ENCODE results near the gene RPLP2. TPM values are rescaled to one million over a fixed set of nuclear protein-coding genes. Genes with fewer than 3 reads are reported as not detected.

Gene RPLP2
- total RNA-seq, 1 donor from 2014 or later, result 2,188 TPM

DNA sequence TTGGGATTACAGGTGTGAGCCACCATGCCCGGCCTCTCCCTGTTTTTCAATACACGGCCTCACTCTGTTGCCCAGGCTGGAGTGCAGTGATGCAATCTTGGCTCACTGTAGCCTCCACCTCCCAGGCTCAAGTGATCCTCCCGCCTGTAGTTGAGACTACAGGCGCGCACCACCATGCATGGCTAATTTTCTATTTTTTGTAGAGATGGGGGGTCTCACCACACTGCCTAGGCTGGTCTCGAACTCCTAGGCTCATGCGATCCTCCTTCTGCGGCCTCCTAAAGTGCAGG is 44.0 kb upstream of the RPLP2 start:
- TF ChIP-seq, protein P1, sequence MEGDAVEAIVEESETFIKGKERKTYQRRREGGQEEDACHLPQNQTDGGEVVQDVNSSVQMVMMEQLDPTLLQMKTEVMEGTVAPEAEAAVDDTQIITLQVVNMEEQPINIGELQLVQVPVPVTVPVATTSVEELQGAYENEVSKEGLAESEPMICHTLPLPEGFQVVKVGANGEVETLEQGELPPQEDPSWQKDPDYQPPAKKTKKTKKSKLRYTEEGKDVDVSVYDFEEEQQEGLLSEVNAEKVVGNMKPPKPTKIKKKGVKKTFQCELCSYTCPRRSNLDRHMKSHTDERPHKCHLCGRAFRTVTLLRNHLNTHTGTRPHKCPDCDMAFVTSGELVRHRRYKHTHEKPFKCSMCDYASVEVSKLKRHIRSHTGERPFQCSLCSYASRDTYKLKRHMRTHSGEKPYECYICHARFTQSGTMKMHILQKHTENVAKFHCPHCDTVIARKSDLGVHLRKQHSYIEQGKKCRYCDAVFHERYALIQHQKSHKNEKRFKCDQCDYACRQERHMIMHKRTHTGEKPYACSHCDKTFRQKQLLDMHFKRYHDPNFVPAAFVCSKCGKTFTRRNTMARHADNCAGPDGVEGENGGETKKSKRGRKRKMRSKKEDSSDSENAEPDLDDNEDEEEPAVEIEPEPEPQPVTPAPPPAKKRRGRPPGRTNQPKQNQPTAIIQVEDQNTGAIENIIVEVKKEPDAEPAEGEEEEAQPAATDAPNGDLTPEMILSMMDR (IDR thresholded peaks at IDR 0.05; ENCODE audit: unreplicated experiment), result no peak
- Mint-ChIP-seq H3K4me1 (ENCODE audit: unreplicated experiment) (no peaks in the 10 kb centered on the region), H3K9me3 (ENCODE audit: unreplicated experiment) (no peaks in the 10 kb centered on the region), H3K36me3 (ENCODE audit: low read depth, unreplicated experiment) (peaks cover 5% of the 10 kb centered on the region), H3K27ac (ENCODE audit: unreplicated experiment) (no peak overlapping the region), H3K27me3 (ENCODE audit: unreplicated experiment) (peaks cover 3% of the 10 kb centered on the region), H3K4me3 (ENCODE audit: unreplicated experiment) (no peak overlapping the region)
- DNase-seq (ENCODE audit: low spot score), result no peak

DNA sequence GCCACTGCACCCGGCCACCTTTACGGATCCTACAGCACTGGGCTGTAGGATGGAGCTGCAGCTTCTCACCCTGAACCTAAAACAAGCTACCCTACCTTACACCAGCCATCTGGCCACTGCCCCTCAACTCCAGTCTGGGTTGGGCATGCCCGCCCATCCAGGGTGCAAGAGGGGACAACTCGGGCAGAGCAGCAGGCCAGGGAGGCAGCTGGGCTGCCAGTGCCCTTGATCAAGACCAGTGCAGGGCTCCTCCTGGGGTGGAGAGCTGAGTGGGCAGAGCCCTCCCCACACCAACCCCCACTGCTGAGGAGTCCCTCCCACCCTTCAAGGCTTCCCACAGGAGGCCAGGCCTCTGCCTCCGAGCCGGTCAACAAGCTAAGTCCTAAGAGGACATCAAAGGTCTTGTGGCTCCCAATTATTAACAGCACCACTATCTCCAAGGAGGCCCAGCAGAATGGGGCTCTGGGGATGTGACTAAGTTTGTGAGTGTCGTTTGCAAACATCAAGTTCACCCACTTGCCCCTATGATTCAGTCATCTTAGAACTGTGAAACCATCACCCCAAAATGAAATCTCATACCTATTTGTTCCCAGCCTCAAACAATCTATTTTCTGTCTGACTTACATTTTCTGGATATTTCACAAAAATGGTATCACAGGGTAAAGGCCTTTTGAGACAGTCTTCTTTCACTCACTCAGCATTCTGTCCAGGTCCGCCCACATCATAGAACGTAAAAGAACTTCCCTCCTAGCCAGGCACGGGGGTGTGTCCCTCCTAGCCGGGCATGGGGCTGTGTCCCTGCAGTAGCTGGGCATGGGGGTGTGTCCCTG is 43.4 kb upstream of the RPLP2 start:
- Mint-ChIP-seq H3K4me3 (ENCODE audit: unreplicated experiment) (no peak overlapping the region), H3K27me3 (ENCODE audit: unreplicated experiment) (peaks cover 2% of the 10 kb centered on the region), H3K4me1 (ENCODE audit: unreplicated experiment) (no peaks in the 10 kb centered on the region), H3K27ac (ENCODE audit: unreplicated experiment) (no peak overlapping the region), H3K9me3 (ENCODE audit: unreplicated experiment) (no peaks in the 10 kb centered on the region), H3K36me3 (ENCODE audit: low read depth, unreplicated experiment) (peaks cover 5% of the 10 kb centered on the region)
- TF ChIP-seq, protein P1 (IDR thresholded peaks at IDR 0.05; ENCODE audit: unreplicated experiment), result no peak
- no peak for DNase-seq (ENCODE audit: low spot score)

DNA sequence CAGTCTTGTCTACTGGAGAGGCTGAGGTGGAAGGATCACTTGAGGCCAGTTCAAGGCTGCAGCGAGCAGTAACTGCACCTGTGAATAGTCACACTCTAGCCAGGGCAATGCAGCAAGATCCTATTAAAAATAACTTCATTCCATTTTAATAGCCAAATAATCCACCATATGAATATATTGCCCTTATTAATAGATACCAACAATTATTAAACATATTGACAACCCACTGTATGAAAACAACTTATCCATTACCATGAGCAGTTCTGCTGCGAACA is 42.9 kb upstream of the RPLP2 start:
- H3K36me3 Mint-ChIP-seq (ENCODE audit: low read depth, unreplicated experiment), result peaks cover 5% of the 10 kb centered on the region
- no peak overlapping the region for H3K4me3 Mint-ChIP-seq (ENCODE audit: unreplicated experiment)
- TF ChIP-seq, protein P1 (IDR thresholded peaks at IDR 0.05; ENCODE audit: unreplicated experiment), result no peak
- peaks cover 2% of the 10 kb centered on the region for H3K27me3 Mint-ChIP-seq (ENCODE audit: unreplicated experiment)
- H3K9me3 Mint-ChIP-seq (ENCODE audit: unreplicated experiment), result no peaks in the 10 kb centered on the region
- DNase-seq (ENCODE audit: low spot score), result no peak
- no peak overlapping the region for H3K27ac Mint-ChIP-seq (ENCODE audit: unreplicated experiment)
- H3K4me1 Mint-ChIP-seq (ENCODE audit: unreplicated experiment), result no peaks in the 10 kb centered on the region

DNA sequence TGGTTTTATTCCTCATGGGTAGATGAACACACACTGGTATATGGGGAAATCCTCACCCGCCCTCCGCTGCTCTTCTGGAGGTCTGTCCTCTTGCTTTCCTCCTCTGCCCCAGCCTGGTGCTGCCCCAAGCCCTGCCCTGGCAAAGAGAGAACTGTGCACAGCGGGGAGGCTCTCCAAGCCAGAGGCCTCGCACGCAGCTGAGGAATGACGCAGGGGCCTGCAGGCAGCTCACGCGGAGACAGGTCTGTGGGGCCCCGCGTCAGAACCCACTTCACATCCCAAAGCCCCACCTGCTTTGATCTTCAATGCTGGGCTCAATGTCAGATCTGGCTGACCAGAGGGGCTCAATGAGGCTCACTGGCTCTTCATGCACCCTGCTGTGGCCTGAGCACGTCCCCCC is 42.5 kb upstream of the RPLP2 start:
- H3K36me3 Mint-ChIP-seq (ENCODE audit: low read depth, unreplicated experiment), result peaks cover 5% of the 10 kb centered on the region
- H3K27ac Mint-ChIP-seq (ENCODE audit: unreplicated experiment), result no peak overlapping the region
- peaks cover 2% of the 10 kb centered on the region for H3K27me3 Mint-ChIP-seq (ENCODE audit: unreplicated experiment)
- no peaks in the 10 kb centered on the region for H3K9me3 Mint-ChIP-seq (ENCODE audit: unreplicated experiment)
- H3K4me3 Mint-ChIP-seq (ENCODE audit: unreplicated experiment), result no peak overlapping the region
- TF ChIP-seq, protein P1 (IDR thresholded peaks at IDR 0.05; ENCODE audit: unreplicated experiment), result no peak
- H3K4me1 Mint-ChIP-seq (ENCODE audit: unreplicated experiment), result no peaks in the 10 kb centered on the region
- no peak for DNase-seq (ENCODE audit: low spot score)

DNA sequence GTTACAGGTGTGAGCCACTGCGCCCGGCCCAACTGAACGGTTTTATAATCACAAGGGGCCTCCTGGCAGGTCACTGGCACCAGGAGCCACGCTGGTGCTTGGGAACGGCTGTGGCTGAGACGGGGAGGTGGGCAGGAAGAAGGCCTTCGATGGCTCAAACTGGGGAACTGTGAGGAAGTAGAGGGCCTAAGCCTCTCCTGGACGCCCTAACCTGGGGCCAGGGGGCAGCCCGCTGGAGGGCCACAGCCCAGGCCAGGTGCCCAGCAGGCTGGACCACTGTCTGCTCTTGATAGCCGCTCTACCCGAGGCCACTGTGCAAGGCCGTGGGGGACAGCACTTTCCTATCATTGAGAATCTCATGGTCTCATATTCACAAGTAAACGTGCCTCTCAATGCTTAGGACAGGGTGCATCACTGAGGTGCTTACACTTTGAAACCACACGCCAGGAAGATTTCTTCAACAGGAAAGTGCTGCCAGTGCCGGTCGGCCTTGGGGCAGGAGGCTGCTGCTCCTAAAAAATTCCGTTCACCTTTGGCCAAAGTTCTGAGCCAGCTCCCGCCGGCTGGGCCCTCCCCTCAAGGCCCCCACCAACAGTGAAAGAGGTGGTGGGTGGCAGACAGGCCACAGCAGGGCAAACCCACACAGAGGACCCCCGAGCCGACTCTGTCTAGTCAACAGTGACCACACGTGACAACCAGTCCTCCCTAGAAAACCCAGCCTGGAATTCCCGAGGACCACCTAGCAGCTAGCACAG is 39.7 kb upstream of the RPLP2 start:
- Mint-ChIP-seq H3K27me3 (ENCODE audit: unreplicated experiment) (no peaks in the 10 kb centered on the region), H3K4me1 (ENCODE audit: unreplicated experiment) (no peaks in the 10 kb centered on the region), H3K27ac (ENCODE audit: unreplicated experiment) (no peak overlapping the region), H3K36me3 (ENCODE audit: low read depth, unreplicated experiment) (no peaks in the 10 kb centered on the region), H3K9me3 (ENCODE audit: unreplicated experiment) (no peaks in the 10 kb centered on the region), H3K4me3 (ENCODE audit: unreplicated experiment) (no peak overlapping the region)
- TF ChIP-seq, protein P1 (IDR thresholded peaks at IDR 0.05; ENCODE audit: unreplicated experiment), result no peak
- no peak for DNase-seq (ENCODE audit: low spot score)

All from endothelial cell (in vitro differentiated cells).